HFF-Myc (cell line): Measurements from ENCODE around the gene INSL4.

Experiments
- DNase-seq: peaks from one replicate; pipeline ENCODE4 v3.0.0-alpha.2; 2011; ENCODE audit warnings: low read depth; ENCODE audit errors: extremely low read depth
- H3K4me3 ChIP-seq: replicated peaks from 2 replicates; pipeline ENCODE4 v1.5.1; 2011; ENCODE audit warnings: low read depth, mild to moderate bottlenecking, control low read depth, low read length
- CTCF ChIP-seq: IDR thresholded peaks from 2 replicates; pipeline ENCODE4 v1.5.1; 2012; ENCODE audit warnings: mild to moderate bottlenecking, low read depth, low read length, control low read depth; ENCODE audit errors: missing control alignments

The INSL4 gene

DNA sequence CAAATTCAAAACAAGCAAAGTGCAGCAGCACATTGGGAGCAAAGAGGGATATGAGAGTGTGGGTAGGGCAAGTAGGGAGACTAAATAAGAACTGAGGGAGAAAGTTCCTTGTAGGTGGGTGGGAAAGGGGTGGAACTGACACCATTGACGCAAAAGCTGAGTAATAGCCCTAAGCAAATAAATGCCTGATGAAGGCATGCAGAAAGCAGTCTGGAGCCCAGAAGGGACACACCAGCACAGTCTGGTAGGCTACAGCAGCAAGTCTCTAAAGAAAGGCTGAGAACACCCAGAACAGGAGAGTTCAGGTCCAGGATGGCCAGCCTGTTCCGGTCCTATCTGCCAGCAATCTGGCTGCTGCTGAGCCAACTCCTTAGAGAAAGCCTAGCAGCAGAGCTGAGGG is at the start of gene INSL4:
TSS of gene INSL4 (plus strand) at position 208 of the 400 bp plus-strand sequence. CDS start at position 313, 105 bp downstream.
- H3K4me3 ChIP-seq, result no peak within 1 kb of the TSS
- TF ChIP-seq CTCF, result no peak
- DNase-seq, result no peak

DNA sequence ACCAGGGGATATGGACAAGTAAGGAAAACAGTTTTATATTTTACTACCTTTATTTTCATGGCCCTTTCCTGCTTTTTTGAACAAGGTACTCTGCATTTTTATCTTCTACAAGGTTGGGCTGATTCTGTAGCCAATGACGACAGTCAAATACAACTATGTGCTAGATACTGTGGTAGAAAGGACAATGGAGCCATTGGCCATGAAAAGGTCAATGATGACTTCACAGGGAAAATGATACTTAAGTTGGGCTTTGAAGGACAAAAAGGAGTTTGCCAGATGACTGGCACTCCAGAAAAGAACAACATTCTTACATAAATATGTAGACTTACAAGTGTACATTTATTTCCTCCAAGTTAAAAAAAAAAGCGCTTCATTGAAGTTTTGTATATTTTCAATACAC is 46.4 kb upstream of the INSL4 start:
- no peak for DNase-seq
- no peak for TF ChIP-seq CTCF
- H3K4me3 ChIP-seq, result no peak overlapping the region

- no peak for DNase-seq
- no peak within 1 kb of the TSS for H3K4me3 ChIP-seq
- no peak for TF ChIP-seq CTCF
These were observed 45.9 kb upstream of the INSL4 start, which contains the start of gene INSL6 for GRCh38 chr9:5185220-5185840. Gene INSL6 (minus strand): TSS chr9:5185639. CDS start chr9:5185602, 37 bp downstream.

DNA sequence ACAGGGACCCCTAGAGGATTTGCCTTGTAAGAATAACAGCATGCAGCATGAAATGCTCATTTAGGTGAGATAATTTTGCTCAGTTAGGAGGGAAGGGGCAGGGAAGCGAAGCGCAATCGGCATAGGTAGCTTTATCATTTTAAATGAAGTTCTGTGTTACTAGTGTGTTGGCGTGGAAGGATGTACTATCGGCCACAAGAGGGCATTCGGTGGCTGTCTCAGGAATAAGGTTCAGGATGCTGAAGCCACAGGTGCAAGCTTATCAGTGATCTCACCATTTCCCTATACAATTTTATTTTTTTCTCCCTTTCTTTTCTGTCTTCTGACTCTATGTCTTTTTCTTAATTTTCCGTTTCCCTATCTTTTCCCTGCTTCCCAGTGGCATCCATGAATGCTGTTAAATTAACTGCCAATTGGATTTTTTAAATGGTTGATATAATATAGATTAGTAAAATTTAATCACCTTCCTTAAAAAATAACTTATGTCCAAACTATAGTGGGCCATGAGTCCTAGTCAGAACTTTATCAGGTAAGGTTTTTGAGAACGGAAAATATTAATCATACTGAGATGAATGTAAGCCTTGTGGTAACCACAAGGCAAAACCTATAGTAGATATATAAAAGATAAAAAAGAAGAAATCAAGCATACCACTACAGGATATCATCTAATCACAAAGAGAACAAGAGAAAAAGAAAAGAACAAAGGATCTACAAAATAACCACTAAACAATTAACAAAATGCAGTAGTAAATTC is 44.6 kb upstream of the INSL4 start:
- no peak overlapping the region for H3K4me3 ChIP-seq
- peak; percentile 47 for DNase-seq
- TF ChIP-seq CTCF, result peak; percentile 72

GRCh38 chr9:5188060-5188984 is 42.9 kb upstream of the INSL4 start:
- TF ChIP-seq CTCF, result no peak
- no peak for DNase-seq
- no peak overlapping the region for H3K4me3 ChIP-seq

- no peak for DNase-seq
- no peak for TF ChIP-seq CTCF
- H3K4me3 ChIP-seq, result no peak overlapping the region
These were observed 39.2 kb upstream of the INSL4 start for GRCh38 chr9:5191985-5192384.
